HG03280 (cell line): ENCODE results near the gene SUSD5.
"Not testable (repeated sequence)": the region's sequence is repeated elsewhere in the genome, so short reads cannot be mapped to it uniquely, and the experiment has no call there.

Experiments used
- ATAC-seq: cut with Tn5 transposase; IDR thresholded peaks from one replicate; pipeline ENCODE4 v1.9.1; 2021; ENCODE audit warnings: mild to moderate bottlenecking, moderate library complexity; ENCODE audit not compliant: unreplicated experiment

The SUSD5 gene

DNA sequence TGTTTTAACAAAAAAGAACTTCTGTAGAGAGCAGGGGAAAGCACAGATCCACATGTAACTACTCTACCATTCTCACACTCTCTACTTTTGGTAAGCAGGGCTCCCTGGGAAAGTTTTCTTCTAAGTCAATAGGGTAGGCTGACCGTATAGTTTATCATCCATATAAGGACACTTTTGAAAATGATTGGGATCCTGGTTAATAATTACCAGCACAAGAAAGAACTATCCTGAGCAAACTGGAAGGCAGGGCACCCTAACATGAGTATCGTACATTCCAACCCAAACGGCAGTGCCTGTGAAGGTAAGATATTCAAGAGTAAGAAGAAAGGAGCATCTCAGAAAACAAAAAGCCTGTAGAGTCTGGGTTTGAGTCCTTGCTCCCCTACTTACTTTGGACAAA, 22.1 kb downstream of the SUSD5 start:
- ATAC-seq: no peak

DNA sequence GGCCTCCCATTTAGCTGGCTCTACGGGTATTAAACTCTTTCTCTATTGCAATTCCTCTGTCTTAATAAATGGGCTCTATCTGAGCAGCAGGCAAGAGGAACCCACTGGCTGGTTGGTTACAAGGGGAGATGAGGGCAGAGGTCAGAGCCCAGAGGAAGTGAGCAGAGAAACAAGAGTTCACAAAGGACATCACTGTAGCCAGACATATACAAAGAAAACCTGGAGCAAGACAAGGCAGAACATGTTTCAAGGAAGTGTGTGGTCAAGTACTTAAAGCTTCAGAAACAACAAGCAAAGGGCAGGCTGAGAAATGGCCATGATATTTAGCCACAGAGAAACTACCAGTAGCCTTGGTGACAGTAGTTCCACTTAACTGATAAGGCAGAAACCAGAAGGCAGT, 24.3 kb downstream of the SUSD5 start:
- no peak for ATAC-seq

DNA sequence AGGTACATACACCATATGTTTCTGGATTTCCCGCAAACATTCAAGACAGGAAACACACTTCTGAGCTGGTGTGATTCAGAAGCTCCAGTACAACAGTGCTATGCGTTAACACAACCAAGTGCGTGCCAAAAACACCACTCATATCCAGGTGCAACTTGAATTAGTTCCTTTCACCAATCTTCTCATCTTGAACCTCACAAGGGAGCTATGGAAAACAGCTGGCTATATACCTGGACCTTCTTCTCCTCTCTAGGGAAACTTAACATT, 31.3 kb downstream of the SUSD5 start:
- ATAC-seq: no peak

DNA sequence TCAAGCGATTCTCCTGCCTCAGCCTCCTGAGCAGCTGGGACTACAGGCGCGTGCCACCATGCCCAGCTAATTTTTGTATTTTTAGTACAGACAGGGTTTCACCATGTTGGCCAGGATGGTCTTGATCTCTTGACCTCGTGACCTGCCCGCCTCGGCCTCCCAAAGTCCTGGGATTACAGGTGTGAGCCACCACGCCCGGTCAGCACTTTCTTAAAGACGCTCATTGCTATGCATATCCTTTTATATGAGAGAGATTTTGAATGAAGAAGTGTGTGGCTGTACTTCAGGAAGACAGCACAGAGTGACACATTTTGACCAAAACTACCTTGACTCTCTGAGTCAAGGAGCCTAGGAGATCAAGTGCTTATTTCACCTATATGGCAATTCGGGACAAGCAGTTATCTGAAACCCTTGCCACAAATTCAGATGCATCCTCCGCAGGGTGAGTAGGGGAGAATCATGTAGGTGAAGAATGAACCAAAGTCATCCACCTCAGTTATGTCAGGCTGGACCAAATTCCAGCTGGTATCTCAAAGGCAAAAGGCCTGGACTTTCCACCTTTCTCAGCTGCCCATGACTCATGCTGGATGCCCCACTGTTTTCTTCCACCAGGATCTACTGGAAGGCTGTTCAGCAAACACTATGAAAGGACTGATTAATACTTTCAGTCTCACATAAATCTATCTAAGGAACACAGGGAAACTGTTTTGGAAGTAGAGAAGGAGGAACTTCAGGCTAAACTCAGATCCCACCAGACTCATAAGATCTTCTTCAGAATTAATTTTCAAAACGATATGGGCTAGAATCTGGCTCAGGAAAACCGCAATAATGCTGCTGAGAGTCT, 31.9 kb downstream of the SUSD5 start:
- no peak for ATAC-seq

DNA sequence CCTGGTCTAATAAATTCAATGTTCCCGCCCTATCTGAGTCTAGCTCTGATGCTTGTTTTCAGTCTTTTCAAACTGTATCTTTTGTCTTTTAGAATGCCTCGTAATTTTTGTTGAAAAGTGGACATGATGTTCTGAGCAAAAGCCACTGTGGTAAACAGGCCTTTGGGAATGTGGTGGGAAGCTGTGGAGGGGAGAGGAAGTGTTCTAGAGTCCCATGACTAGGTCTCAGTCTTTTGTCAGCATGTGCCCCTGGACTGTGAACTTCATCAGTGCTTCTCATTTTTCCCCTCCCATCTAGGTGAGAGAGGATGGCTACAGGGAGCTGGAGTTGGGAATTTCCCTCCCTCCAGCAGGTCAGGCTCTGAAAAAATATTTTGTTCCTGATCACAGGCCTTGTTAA, 33.7 kb downstream of the SUSD5 start:
- ATAC-seq: no peak

DNA sequence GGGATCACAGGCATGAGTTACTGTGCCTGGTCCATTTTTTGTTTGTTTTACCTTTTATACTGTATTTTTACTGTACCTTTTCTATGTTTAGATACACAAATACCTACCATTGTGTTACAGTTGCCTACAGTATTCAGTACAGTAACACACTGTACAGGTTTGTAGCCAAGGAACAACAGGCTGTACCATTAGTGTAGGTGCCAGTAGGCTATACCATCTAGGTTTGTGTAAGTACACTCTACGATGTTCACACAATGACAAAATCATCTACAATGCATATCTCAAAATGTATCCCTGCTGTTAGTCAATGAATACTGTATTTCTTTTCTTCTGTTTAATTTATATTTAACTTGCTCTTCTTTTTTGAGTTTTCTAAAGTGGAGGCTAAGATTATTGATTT, 37.0 kb downstream of the SUSD5 start:
- not testable (repeated sequence) for ATAC-seq

DNA sequence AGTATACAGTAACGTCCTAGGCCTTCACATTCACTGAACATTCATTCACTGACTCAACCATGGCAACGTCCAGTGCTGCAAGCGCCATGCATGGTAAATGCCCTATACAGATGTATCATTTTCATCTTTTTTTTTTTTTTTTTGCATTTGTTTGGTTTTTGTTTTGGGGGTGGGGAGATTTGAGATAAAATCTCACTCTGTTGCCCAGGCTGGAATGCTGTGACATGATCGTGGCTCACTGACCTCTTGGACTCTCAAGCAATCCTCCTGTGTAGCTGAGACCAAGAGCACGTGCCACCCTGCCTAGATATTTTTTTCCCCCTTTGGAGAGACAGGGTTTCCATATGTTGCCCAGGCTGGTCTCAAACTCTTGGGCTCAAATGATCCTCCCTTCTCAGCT, 37.4 kb downstream of the SUSD5 start:
- no peak for ATAC-seq

DNA sequence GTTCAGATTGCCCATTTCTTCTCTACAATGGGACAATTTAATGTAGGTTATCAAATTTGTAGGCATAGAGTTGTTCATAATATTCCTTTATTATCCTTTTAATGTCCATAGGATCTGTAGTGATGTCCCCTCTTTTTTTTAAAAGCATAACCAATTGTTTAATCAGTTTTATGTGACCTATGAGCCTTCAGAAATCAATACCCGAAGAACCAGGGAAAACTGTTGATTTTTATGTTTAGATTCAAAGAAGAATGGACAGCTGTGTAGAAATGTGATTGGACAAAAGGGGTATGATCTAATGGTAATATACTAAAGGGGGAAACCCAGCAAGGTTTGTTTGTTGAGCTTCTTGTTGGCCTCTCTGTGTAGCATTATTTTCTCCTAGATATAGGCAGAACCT, 39.5 kb downstream of the SUSD5 start:
- ATAC-seq: no peak

DNA sequence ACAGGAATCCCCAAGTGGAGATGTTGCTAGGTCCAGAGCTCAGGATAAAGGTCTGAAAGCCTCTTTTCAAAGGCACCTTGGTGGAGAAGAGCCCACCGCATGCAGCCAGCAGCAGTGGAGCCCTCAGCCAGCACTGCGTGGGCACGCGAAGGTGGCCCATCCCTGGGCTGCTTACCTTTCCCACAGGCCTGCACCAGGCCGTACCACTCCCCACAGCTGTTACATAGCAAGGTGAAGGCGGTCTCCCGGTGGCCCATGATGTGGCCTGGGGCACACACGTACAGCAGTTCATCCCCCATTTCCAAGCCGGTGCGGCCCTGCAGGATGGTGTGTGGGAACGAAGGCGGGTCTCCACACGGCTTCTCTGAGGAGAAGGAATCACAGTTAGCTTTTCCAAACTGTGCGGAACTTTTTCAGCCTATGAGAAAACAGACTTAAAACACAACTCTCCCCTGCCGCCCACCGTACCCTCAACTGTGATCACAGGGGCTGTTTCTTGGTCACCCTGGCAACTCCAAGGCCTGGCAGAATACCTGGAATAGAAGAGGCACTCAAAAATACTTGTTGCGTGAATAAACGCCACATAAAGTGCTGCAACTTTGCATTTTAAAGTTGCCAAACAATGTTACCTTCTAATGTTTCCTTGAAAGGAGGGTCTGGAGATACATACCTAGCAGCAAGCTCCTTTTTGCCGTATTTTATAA, 43.7 kb downstream of the SUSD5 start:
- no peak for ATAC-seq

DNA sequence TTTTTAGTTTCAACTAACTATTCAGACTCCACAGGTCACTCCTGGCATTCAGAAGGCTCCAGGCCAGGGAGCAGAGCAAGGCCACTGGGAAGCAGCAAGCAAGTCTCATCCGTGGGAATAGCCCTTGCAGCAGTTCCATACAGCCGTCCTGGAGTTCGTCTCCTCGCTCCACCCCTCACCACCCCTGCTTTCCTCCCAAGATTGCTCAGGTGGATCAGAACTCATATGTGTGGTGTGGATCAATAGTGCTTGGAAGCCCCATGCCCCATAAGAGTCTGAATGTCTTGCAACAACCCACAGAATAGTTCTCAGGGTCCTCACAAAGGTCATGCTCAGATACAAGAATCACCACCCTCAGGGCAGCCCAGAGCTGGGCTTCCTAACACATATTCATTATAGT, 44.5 kb downstream of the SUSD5 start:
- ATAC-seq: no peak

DNA sequence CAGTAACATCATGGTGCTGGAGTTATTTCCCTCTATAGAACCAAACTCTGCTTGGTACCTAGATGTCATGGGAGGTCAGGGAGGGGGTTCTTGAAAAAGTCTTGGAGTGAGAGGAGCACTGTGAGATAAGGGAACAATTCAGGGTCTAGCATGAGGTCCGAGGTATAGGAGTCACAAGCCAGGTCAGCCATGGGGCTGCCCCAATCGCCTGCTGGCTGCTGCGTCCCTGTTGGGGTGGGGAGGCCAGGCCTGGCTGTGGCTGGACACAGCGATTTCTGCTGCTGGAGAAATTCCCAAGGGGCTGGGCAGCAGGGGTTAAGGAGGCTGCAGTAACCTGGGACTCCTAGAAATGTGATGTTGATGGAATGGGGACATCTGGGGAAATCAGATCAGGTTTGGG, 44.9 kb downstream of the SUSD5 start:
- no peak for ATAC-seq

DNA sequence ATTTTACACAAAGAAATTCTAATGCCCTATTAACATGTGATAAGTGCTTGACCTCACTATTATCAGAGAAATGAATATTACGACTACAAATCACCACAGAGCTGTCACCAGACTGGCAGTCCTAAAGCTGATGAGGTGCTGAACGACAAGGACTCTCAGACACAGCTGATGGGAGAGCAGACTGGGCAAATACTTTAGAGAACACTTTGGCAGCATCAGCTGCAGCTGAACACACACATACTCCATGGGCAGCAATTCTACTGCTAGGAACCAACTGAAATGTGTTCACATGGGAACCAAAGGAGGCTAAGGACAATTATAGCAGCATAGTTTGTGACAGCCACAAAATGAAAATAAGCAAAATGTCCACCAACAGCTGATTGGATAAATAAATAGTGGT, 45.5 kb downstream of the SUSD5 start:
- no peak for ATAC-seq

DNA sequence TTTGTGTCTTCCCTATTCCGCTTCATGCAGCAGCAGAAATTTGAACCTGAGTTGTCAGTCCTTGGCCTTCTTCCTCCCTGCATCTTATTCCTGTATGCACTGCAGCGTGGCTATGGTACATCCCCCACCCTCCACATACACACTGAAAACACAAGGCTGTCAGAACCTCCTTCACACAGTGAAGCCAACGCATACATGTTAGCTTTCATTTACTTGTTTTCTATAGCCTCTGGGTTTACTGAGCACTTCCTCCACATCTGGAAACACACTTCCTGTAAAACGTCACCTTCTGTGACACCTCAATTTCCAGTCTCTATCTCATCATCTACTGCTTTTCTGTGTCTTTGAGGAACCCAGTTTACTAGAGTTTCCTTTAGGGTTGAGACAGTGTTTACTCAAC, 47.0 kb downstream of the SUSD5 start:
- ATAC-seq: no peak

DNA sequence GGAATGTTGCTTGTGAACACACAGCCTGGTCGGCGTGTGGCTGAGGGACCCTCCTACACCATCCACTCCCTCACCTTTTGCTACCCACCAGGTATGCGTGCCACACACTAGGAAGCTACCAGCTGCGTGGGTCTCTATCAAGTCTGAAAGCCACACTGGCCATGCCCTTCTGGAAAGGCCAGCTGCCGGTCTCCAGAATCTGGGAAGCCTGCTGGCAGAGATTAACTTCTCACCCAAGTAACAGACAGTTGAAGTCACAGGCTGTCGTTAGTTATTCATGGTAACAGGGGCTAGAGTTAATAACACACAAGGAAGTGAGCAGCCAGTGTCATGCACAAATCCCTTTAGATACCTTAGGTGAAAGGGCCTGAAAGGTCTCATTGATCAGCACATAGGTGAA, 48.1 kb downstream of the SUSD5 start:
- no peak for ATAC-seq

DNA sequence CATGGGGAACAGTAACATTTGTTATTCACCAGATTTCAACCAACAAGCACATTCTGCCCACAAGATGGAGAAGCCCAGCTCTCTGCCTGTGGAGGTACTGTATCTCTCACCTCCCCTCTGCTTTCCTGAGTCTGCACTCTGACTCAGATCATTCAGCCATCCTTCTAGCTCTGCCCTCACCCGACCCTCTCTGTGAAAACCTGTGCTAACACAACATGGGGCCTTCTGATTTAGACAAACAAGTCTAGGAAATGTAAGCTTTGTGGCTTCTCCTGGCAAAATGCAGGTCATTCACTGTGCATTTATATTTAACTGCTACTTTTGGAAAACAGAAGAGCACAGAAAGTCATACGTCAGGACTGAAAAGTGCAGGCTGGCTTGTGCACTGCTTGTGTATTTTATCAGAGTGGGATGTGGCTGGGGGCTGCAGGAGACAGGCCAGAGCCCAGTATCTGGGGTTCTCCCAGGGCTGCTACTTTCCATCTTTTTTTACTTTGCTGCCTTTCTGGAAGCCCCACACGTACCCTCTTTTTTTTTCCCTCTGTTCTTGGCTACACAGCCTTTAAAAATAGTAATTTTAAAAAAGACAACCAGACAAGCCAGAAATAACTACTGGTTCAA, 50.8 kb downstream of the SUSD5 start:
- no peak for ATAC-seq

DNA sequence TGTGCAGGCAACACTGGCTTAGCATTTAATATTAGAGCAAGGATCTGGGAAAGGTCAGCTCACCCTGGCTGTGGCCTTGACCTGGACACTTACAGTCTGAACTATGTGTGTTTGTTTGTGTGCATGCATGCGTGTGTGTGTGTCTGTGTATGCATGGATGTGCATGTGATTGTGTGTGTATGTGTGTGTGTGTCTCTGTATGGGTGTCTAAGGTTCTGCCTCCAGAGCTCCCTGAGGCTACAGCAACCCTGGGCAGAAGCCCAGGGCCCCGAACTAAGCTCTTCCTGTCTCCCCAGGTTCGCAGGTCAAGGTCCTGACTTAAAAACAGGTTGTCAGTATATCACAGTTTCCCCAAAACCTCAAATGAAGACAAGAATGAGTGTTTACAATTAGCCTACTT, 51.3 kb downstream of the SUSD5 start:
- no peak for ATAC-seq

DNA sequence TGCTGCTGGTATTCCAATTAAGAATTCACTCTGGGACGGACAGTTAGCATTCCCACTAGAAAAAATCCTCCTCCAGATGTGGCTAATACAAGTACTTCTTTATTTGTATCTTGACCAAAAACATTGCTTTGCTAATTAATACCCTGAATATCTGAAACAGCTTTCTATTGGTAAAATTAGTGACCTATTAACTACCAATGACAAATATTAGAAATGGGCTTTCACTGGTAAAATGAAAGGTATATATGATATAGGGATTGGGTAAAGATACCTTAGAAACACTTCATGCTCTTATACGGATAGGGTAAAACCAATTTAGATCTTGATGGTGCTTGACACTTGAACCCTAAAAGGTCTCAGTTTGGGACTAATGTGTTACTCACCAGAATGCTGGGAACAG, 52.5 kb downstream of the SUSD5 start:
- no peak for ATAC-seq

DNA sequence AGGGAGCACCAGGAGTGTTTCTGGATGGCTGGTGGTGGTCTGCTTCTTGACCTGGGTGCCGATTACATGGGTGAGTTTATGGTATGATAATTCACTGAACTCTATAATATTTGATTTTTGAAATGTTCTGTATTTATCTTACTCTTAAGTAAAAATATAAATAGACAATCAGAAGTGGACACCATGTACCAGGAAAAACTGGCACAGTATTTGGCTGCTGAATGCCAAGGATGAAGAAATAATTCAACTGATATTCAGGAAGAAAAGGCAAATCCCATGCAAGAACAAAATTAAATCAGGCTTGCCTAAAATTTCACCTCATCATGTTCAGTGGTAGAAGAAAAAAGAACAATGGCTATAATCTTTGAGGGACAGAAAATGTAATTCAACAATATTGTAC, 53.2 kb downstream of the SUSD5 start:
- ATAC-seq: no peak

DNA sequence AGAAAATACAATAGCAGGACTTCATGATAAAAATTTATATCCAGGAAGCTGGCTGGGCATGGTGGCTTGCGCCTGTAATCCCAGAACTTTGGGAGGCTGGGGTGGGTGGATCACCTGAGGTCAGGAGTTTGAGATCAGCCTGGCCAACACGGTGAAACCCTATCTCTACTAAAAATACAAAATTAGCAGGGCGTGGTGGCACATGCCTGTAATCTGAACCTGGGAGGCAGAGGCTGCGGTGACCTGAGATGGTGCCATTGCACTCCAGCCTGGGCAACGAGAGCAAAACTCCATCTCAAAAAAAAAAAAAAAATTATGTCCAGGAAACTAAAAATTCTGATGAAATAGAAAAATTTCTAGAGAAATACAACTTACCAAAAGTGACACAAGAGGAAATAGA, 56.0 kb downstream of the SUSD5 start:
- not testable (repeated sequence) for ATAC-seq

DNA sequence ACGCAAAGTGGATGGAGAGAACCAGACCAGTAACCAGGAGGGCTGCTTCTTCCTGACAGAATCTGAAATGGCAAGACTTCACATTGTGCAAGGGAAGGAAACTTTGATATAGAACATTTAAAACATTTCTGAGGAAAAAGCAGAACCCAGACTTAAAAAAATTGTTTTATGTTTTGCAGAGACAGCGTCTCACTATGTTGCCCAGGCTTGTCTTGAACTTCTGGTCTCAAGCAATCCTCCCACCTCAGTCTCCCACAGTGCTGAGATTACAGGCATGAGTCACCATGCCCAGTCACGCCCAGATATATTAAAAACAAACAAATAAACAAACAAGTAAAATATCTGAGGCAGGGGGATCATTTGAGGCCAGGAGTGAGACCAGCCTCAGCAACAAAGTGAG, 58.6 kb downstream of the SUSD5 start:
- no peak for ATAC-seq

DNA sequence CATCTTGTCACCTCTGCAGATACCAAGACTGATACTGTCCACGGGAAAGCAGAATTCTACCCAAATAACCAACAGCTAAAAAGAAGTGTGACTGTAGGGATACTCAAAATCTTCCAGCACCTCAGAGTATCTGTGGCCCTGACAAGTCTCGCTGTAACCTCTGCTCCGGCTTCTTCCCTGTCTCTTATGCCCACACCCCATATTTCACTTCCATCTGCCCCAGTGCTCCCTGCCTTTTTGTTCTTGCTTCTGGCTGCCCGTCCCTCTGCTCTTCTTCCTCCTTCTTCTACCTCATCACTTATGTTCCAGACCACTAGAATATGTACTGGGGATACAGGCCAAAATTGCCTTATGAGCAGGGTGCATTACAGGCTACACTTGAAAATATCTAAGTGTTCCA, 59.4 kb downstream of the SUSD5 start:
- ATAC-seq: no peak

DNA sequence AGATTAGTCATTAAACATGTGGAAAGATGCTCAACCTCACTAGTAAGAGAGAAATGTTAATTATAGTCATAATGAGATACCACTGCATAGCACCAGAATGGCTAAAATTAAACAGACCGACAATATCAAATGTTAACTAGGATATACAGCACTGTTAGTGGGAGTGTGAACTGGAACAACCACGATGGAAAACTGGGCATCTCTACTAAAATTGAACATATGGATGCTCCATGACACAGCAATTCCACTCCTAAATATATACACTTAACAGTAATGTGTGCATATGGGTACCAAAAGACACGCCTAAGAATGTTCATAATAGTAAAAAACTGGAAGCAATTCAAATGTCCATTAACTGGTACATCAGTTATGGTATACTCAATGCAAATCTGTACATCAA, 63.3 kb downstream of the SUSD5 start:
- ATAC-seq: no peak
